ENCODE measurements around the gene HDGF. TPM values are rescaled to one million over a fixed set of nuclear protein-coding genes. Genes with fewer than 3 reads are reported as not detected.

Gene HDGF
- total RNA-seq, 1 experiment from 2014 or later, result 325 TPM

- in situ Hi-C loops (cut with HindIII; ENCODE audit: low pct_unique_long_range_greater_than_20kb, low sequenced_read_pairs), result no loop called here
- BruUV-seq (replicated peaks), result no TSS peak
- Histone ChIP-seq H3K4me3 (ENCODE audit: low read depth in 2 of 2, low read length in 2 of 2) (no peak overlapping the region), H3K27me3 (ENCODE audit: control insufficient read depth, insufficient read depth, low read length) (no peaks in the 10 kb centered on the region), H3K36me3 (ENCODE audit: control insufficient read depth, insufficient read depth, low read length) (no peaks in the 10 kb centered on the region; the same call in 1 of the 2 replicates), H3K27ac (ENCODE audit: low read length) (peak overlapping the region; percentile 93), H3K4me1 (ENCODE audit: control insufficient read depth, insufficient read depth, low read length) (peaks cover 76% of the 10 kb centered on the region), H3K9me3 (ENCODE audit: control insufficient read depth, insufficient read depth, low read depth, low read length) (no peaks in the 10 kb centered on the region)
- ChIA-PET POLR2A (interaction anchor here (0.6 to 1.9 kb wide), 4 partner anchors 12 to 31 kb away, joined by 3 to 7 read pairs (median 5); partner anchors contain the start of genes ISG20L2, METTL25B and NES), CTCF (interaction anchor here (0.6 to 3.7 kb wide), 4 partner anchors 17 to 119 kb away, joined by 3 to 96 read pairs (median 16); no protein-coding TSS in a partner anchor)
- no peak for ATAC-seq
- no peak for DNase-seq (ENCODE audit: low read depth, low spot score)
- intact Hi-C loops (cut with micrococcal nuclease; ENCODE audit: unreplicated experiment), result no loop called here
- TF ChIP-seq CTCF (IDR thresholded peaks at IDR 0.05) (no peak), TCF7L2 (IDR thresholded peaks at IDR 0.05; ENCODE audit: low read depth, low read length) (no peak), POLR2AphosphoS5 (IDR thresholded peaks at IDR 0.05; ENCODE audit: low read depth, low read length) (no peak), SIN3A (IDR thresholded peaks at IDR 0.05; ENCODE audit: borderline replicate concordance, insufficient read depth, low read depth, low read length) (no peak), REST (IDR thresholded peaks at IDR 0.05; ENCODE audit: insufficient read depth in 1 of 2, low read depth in 2 of 2, low read length in 1 of 2) (no peak)
Observed at GRCh38 chr1:156707417-156708217, 43.9 kb downstream of the HDGF start.

- in situ Hi-C loops (cut with HindIII; ENCODE audit: low pct_unique_long_range_greater_than_20kb, low sequenced_read_pairs), result no loop called here
- no TSS peak for BruUV-seq (replicated peaks)
- intact Hi-C loops (cut with micrococcal nuclease; ENCODE audit: unreplicated experiment), result no loop called here
Observed at GRCh38 chr1:156706657-156707416, 44.6 kb downstream of the HDGF start.

More at GRCh38 chr1:156706657-156707416, 44.6 kb downstream of the HDGF start:
- ATAC-seq (peak; percentile 16), DNase-seq (ENCODE audit: low read depth, low spot score) (no peak)
- TF ChIP-seq SIN3A (IDR thresholded peaks at IDR 0.05; ENCODE audit: borderline replicate concordance, insufficient read depth, low read depth, low read length), result no peak
- TF ChIP-seq TCF7L2 (IDR thresholded peaks at IDR 0.05; ENCODE audit: low read depth, low read length), result peak; percentile 12; the same call in 1 of the 2 replicates
- Histone ChIP-seq H3K36me3 (ENCODE audit: control insufficient read depth, insufficient read depth, low read length) (no peaks in the 10 kb centered on the region; the same call in 1 of the 2 replicates), H3K4me1 (ENCODE audit: control insufficient read depth, insufficient read depth, low read length) (peaks cover 70% of the 10 kb centered on the region), H3K27ac (ENCODE audit: low read length) (peak overlapping the region; percentile 93), H3K4me3 (ENCODE audit: low read depth in 2 of 2, low read length in 2 of 2) (peak overlapping the region; percentile 82 to 84), H3K27me3 (ENCODE audit: control insufficient read depth, insufficient read depth, low read length) (no peaks in the 10 kb centered on the region), H3K9me3 (ENCODE audit: control insufficient read depth, insufficient read depth, low read depth, low read length) (no peaks in the 10 kb centered on the region)
- CTCF ChIA-PET, result interaction anchor here (0.6 to 3.7 kb wide), 9 partner anchors 12 to 221 kb away, joined by 3 to 96 read pairs (median 5); no protein-coding TSS in a partner anchor
- POLR2A ChIA-PET, result interaction anchor here (0.5 to 1.9 kb wide), 9 partner anchors 8 to 36 kb away, joined by 3 to 7 read pairs (median 5); partner anchors contain the start of genes ISG20L2, METTL25B and NES
